ENCODE measurements around the gene ENOX1.

- TF ChIP-seq, protein P1, sequence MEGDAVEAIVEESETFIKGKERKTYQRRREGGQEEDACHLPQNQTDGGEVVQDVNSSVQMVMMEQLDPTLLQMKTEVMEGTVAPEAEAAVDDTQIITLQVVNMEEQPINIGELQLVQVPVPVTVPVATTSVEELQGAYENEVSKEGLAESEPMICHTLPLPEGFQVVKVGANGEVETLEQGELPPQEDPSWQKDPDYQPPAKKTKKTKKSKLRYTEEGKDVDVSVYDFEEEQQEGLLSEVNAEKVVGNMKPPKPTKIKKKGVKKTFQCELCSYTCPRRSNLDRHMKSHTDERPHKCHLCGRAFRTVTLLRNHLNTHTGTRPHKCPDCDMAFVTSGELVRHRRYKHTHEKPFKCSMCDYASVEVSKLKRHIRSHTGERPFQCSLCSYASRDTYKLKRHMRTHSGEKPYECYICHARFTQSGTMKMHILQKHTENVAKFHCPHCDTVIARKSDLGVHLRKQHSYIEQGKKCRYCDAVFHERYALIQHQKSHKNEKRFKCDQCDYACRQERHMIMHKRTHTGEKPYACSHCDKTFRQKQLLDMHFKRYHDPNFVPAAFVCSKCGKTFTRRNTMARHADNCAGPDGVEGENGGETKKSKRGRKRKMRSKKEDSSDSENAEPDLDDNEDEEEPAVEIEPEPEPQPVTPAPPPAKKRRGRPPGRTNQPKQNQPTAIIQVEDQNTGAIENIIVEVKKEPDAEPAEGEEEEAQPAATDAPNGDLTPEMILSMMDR (IDR thresholded peaks at IDR 0.05): no peak
- no peak for TF ChIP-seq POLR2A (IDR thresholded peaks at IDR 0.05)
Observed at GRCh38 chr13:43631106-43631505, 155.7 kb downstream of the ENOX1 start.
